NCI-H187 (cell line): ENCODE measurements around the gene CREBBP.
A peak's percentile ranks its signal among the peaks of the same experiment; 100 is the strongest.
"Not testable (repeated sequence)": the region's sequence is repeated elsewhere in the genome, so short reads cannot be mapped to it uniquely, and the experiment has no call there.

Source experiments
- DNase-seq, 2 experiments: peaks; one replicate each; lab custom pipeline; 2025; lab: John Stamatoyannopoulos, UW

The CREBBP gene

GRCh38 chr16:3880623-3881498 is at the start of gene CREBBP:
CREBBP (minus strand) TSS chr16:3880713; CDS start chr16:3879916, 797 bp downstream.
- DNase-seq: peak; percentile 19 to 74

- not testable (repeated sequence) for DNase-seq
Measured at GRCh38 chr16:3927147-3927546, 46.6 kb upstream of the CREBBP start.

DNA sequence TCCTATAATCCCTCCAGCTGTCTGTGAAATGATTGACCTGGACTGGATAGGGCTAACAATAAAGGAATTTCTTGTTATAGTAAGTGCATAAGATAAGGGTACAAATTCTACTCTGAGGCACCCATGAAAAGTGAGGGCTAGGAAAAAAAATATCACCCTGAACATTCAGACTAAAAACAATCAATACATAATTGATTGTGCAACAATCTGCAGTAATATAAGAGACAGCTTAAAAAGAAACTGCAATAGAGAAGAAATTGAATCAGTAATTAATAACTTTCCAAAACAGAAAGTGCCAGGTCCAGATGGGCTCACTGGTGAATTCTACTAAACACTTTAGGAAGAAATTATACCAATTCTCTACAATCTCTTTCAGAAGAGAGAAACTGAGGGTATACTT is 44.2 kb upstream of the CREBBP start:
- DNase-seq: no peak

DNA sequence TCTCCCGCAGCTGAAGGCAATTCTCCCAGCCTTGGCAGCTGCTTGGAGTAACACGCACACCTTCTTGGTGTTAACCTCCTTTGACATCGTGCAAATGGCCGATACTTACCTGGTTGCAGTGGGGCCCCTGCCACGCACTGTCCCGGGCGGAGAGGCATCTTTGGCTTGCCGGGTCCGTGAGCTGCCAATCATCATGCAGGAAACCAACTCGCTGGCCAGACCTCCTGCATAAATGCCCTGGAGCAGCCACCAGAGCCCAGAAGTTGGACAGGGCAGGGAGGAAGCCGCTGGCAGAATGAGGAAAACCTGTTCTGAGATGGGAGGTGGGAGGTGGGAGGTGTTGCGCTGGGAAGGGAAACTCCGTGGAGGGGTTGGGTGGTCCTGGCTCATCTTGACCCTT is 41.7 kb upstream of the CREBBP start:
- DNase-seq: no peak

GRCh38 chr16:3920206-3920605 is 39.7 kb upstream of the CREBBP start:
- no peak for DNase-seq

GRCh38 chr16:3919413-3919812 is 38.9 kb upstream of the CREBBP start:
- no peak for DNase-seq

DNA sequence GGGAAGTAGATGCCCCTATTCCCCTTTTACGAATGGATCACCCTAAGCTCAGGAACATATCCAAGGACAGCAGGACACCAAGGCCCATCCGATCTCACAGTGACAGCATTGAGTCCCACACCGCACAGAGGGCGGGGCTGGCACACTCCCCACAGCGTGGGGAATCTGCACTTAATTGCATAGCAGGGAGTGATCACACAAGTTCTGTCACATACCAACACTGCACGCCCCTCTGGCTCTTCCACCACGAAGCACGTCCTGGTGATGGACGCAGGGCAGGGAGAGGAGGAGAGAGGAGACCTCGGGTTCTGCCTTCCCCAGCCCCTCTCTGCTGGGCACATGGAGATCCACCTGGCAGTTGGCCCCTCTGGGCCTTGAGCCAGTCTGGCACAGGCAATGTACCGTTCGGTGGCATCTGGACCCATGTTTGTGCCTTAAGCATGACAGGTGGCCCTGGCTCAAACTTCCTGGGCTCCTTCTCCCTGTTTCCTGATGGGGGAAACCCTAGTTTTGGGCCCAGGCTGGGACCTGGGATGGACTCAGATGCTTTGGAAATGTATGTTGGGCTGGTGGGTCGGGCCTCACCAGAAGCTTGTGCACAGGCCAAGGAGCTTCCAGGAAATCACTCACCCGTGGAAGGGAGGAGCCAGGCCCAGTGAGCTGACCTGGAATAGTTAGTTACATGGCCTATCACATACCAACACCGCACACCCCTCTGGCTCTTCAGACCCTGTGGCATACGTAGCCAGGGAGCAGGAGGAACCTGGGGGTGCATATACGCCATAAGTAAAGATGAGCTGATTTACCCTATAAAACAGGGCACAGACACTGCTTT is 35.1 kb upstream of the CREBBP start:
- no peak for DNase-seq

GRCh38 chr16:3912897-3913296 is 32.4 kb upstream of the CREBBP start:
- DNase-seq: no peak

- no peak for DNase-seq
Measured at GRCh38 chr16:3912373-3912772, 31.9 kb upstream of the CREBBP start.

DNA sequence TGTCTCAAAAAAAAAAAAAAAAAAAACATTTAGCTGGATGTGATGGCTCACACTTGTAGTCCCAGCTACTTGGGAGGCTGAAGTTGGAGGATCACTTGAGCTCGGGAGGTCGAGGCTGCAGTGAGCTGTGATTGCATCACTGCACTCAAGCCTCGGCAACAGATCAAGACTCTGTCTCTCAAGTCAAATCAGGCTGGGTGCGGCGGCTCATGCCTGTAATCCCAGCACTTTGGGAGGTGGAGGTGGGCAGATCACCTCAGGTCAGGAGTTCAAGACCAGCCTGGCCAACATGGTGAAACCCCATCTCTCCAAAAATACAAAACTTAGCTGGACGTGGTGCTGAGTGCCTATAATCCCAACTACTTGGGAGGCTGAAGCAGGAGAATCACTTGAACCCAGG is 31.2 kb upstream of the CREBBP start:
- not testable (repeated sequence) for DNase-seq

DNA sequence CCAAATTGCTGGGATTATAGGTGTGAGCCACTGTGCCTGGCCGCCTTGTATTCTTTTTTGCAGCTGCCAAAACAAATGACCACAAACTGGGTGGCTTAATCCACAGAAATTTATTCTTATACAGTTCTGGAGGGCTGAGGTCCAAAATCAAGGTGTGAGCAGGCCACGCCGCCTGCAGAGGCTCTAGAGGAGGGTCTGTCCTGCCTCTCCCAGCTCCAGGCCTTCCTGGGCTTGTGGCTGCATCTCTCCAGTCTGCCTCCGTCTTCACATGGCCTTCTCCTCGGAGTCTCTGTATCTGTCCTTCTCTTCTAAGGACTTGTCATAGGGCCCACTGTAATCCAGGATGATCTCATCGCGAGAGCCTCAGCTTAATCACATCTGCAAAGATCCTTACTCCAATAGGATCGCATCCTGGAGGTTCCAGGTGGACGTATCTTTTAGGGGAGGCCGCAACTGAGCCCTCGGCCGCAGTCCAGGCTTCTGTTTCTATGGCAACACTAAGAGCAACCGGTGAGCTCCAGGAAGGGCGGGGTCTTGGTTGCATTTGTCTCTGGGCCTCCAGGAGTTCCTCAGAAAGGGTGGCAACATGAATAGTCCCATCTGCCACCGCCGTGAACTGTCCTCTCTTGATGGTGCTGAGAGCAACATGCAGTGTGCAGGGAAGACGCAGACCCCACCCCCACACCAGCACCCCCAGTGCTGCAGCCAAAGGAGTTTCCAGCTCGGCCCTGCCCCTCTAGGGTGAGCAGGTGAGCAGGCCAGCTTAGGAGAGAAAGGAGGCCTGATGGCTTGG is 29.5 kb upstream of the CREBBP start:
- no peak for DNase-seq

- no peak for DNase-seq
Measured at GRCh38 chr16:3908951-3909437, 28.5 kb upstream of the CREBBP start.

DNA sequence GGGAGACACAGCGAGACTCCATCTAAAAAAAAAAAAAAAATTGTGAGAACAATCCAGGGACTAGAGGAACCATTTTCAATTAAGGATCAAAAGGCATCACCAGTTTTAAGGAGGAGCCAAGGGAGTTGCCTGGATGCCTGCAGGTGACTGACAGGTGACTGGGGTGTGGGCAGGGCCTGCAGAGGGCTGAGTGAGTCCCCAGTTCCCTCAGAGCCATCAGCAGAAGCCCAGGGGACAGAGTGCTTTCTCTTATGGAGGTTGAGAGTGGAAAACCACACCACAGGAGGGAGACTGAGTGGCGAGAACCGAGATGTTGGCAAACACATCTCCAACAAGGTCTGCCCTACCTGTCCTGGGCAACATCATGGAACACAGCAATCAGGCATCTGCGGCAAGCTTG is 27.1 kb upstream of the CREBBP start:
- DNase-seq: no peak

DNA sequence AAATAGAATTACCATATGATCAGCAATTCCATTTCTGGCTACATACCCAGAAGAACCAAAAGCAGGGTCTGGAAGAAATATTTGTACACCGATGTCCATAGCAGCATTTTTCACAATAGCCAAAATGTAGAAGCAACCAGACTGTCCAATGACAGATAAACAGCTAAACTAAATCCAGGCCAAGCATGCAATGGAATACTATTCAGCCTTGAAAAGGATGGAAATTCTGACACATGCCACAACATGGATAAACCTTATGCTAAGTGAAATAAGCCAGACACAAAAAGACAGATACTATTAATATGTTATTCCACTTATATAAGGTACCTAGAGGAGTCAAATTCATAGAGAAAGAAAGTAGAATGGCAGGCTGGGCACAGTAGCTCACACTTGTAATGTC is 25.9 kb upstream of the CREBBP start:
- DNase-seq: no peak

DNA sequence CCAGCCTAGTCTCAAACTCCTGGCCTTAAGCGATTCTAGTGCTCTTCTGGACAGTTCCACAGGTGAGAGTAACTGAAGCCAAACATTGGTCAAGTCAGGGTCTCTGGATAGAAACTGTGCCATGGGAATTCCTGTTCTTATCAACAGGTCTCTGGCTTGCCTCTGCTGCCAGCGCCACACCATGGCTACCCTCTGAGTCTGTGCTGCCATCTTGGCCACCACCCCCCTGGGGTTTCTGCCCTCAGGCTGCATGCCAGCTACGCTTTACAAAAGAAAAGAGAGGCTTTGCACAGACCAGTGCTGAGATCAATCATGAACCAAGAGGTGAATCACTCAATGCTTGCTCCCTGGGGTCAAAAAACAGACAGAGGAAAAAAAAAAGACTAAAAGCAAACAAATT is 24.4 kb upstream of the CREBBP start:
- DNase-seq: no peak

- DNase-seq: no peak
Measured at GRCh38 chr16:3890091-3890490, 9.6 kb upstream of the CREBBP start.

DNA sequence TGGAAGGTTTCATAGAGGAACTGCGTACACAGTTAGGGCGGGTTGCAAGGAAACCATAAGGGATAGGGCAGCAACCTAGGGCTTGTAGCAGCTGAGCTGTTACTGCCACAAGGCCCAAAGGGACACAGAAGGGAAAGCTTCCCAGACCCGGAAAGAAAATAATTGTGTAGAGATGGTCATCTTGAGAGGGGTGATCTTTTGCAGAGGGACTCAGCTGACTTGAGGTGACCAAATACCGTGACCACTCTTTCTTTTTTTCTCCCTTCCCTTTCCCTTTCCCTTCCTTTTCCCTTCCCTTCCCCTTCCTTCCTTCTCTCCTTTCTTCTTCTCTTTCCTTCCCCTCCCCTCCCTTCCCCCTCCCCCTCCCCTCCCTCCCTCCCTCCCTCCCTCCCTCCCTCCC is 8.5 kb upstream of the CREBBP start:
- DNase-seq: no peak

GRCh38 chr16:3885999-3886398 is 5.5 kb upstream of the CREBBP start:
- not testable (repeated sequence) for DNase-seq

- no peak for DNase-seq
Measured at GRCh38 chr16:3884398-3884797, 3.9 kb upstream of the CREBBP start.

DNA sequence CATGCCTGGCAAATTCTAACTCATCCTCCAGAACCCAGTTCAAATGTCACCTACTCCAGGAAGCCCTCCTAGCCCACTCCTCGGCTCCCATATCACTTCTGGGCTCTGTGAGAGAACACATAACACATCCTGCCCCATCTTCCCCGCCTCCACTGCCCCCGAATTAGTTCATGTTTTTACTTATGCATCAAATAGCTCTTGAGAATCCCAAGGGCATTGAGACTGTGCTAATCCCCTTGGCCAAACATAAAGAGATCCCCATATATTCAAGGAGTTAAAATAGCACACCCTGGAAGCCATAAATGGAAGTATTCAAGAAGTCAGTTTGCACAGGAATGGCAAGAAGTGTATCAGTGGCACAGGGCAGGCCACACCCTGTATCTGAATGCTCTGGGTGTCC is 2.0 kb upstream of the CREBBP start:
- DNase-seq: no peak

- DNase-seq: no peak
Measured at GRCh38 chr16:3881499-3881990, 1.0 kb upstream of the CREBBP start.
